B cell (primary cell): Measurements from ENCODE around the gene FHIT. TPM values are rescaled to one million over a fixed set of nuclear protein-coding genes. Genes with fewer than 3 reads are reported as not detected.

Experiments
- ATAC-seq: fragments of 200-7000 bp; cut with Tn5 transposase; one replicate; pipeline ENCODE4 v1.10.0; 2021; ENCODE audit warnings: low read depth, mild to moderate bottlenecking, moderate number of reproducible peaks, moderate library complexity
- CTCF ChIA-PET: fragments of 350-600 bp; sonication (Branson Sonifier 250); formaldehyde crosslinking; loops from one replicate; lab custom pipeline; 2021; ENCODE audit warnings: antibody characterized with exemption, inconsistent platforms; lab: Charles Lee
- POLR2A ChIA-PET: fragments of 350-600 bp; sonication (Branson Sonifier 250); formaldehyde crosslinking; loops from one replicate; lab custom pipeline; 2021; ENCODE audit warnings: antibody characterized with exemption; lab: Charles Lee
- DNase-seq: peaks from one replicate; pipeline ENCODE4 v3.0.0; 2013
- H2AFZ ChIP-seq: 2 replicates; pipeline ENCODE4 v1.6.1; 2012; ENCODE audit warnings: mild to moderate bottlenecking, low read depth, low read length; ENCODE audit not compliant: insufficient read depth, poor library complexity, severe bottlenecking
- H3K27ac ChIP-seq, 2 donors: 1 replicate in 1 of 2; 2 replicates in 1 of 2; pipeline ENCODE4 v1.5.1; 2012 to 2013; ENCODE audit warnings: low read length in 2 of 2, mild to moderate bottlenecking in 2 of 2, moderate library complexity in 1 of 2
- H3K27me3 ChIP-seq, 4 experiments: fragments of 200-600 bp in 1 of 4; sonication (generic) in 1 of 4; replicated peaks in 1 of 4; 1 replicate in 2 of 4; 2 replicates in 2 of 4; pipeline versions ENCODE4 v1.6.1 to v1.7.0; 2013 to 2016; ENCODE audit warnings: low read length in 3 of 4, mild to moderate bottlenecking in 2 of 4, mixed read lengths in 1 of 4, moderate library complexity in 1 of 4; ENCODE audit not compliant: insufficient read depth in 4 of 4, control insufficient read depth in 3 of 4; ENCODE audit errors: control extremely low read depth in 1 of 4
- H3K36me3 ChIP-seq, 2 experiments: replicated peaks in 1 of 2; 1 replicate in 1 of 2; 2 replicates in 1 of 2; pipeline versions ENCODE4 v1.6.1 to v1.7.1; 2013; ENCODE audit warnings: low read length in 1 of 2; ENCODE audit not compliant: insufficient read depth in 2 of 2, control insufficient read depth in 1 of 2; ENCODE audit errors: control extremely low read depth in 1 of 2, extremely low read depth in 1 of 2
- H3K4me1 ChIP-seq, 2 donors: fragments of 200-600 bp in 1 of 2; sonication (generic) in 1 of 2; 1 replicate in 1 of 2; 2 replicates in 1 of 2; pipeline versions ENCODE4 v1.5.1 to v1.6.1; 2013 to 2017; ENCODE audit warnings: low read length in 2 of 2; ENCODE audit not compliant: control insufficient read depth in 2 of 2, insufficient read depth in 2 of 2
- H3K4me2 ChIP-seq: replicated peaks from 2 replicates; pipeline ENCODE3; 2012; ENCODE audit warnings: mild to moderate bottlenecking, low read depth, low read length; ENCODE audit not compliant: poor library complexity, severe bottlenecking
- H3K4me3 ChIP-seq, 5 experiments: fragments of 200-600 bp in 1 of 5; sonication (generic) in 1 of 5; 1 replicate in 3 of 5; 2 replicates in 2 of 5; pipeline versions ENCODE4 v1.5.1 to v1.7.0; 2011 to 2016; ENCODE audit warnings: low read length in 4 of 5, mild to moderate bottlenecking in 4 of 5, low read depth in 2 of 5, control low read depth in 1 of 5, moderate library complexity in 1 of 5; ENCODE audit not compliant: insufficient read depth in 1 of 5; ENCODE audit errors: control extremely low read depth in 1 of 5, extremely low read depth in 1 of 5
- H3K79me2 ChIP-seq: fragments of 200-600 bp; sonication (generic); one replicate; pipeline ENCODE4 v1.6.0; 2016; ENCODE audit warnings: low read length; ENCODE audit not compliant: control insufficient read depth, insufficient read depth
- H3K9ac ChIP-seq: fragments of 200-600 bp; sonication (generic); 2 replicates; pipeline ENCODE4 v1.6.1; 2017; ENCODE audit warnings: mild to moderate bottlenecking, low read length, moderate library complexity
- H3K9me3 ChIP-seq, 3 donors: one replicate each; pipeline versions ENCODE4 v1.6.1 to v1.7.1; 2013; ENCODE audit warnings: low read length in 2 of 3; ENCODE audit not compliant: control insufficient read depth in 2 of 3, insufficient read depth in 1 of 3; ENCODE audit errors: control extremely low read depth in 1 of 3
- H4K20me1 ChIP-seq: 2 replicates; pipeline ENCODE4 v1.6.0; 2012; ENCODE audit warnings: mild to moderate bottlenecking, low read length; ENCODE audit not compliant: insufficient read depth, control insufficient read depth, poor library complexity, severe bottlenecking
- H3K27ac Mint-ChIP-seq: one replicate; pipeline ENCODE4 v1.8.0; 2021; ENCODE audit warnings: mixed read lengths
- H3K27me3 Mint-ChIP-seq: one replicate; pipeline ENCODE4 v1.8.0; 2021; ENCODE audit warnings: mixed read lengths
- H3K4me1 Mint-ChIP-seq: one replicate; pipeline ENCODE4 v1.8.0; 2021; ENCODE audit warnings: mixed read lengths
- H3K4me3 Mint-ChIP-seq: one replicate; pipeline ENCODE4 v1.8.0; 2021; ENCODE audit warnings: mixed read lengths
- H3K9me3 Mint-ChIP-seq: one replicate; pipeline ENCODE4 v1.8.0; 2022; ENCODE audit warnings: mixed read lengths; ENCODE audit not compliant: insufficient read depth
- CTCF ChIP-seq: fragments of 200-600 bp; IDR thresholded peaks from one replicate; pipeline ENCODE4 v1.8.0; 2022; ENCODE audit warnings: antibody characterized with exemption, mild to moderate bottlenecking
- EZH2 ChIP-seq: IDR thresholded peaks from 2 replicates; pipeline ENCODE4 v1.6.1; 2012; ENCODE audit warnings: borderline replicate concordance, low read depth, mild to moderate bottlenecking, moderate library complexity, low read length; ENCODE audit not compliant: insufficient read depth, poor library complexity, severe bottlenecking
- WGBS: methylation state at CpG from one replicate; pipeline ENCODE4 v1.1.5; 2013; ENCODE audit warnings: missing lambda C conversion rate; ENCODE audit not compliant: insufficient coverage; 5-methylcytosine and 5-hydroxymethylcytosine counted together
- intact Hi-C: fragments of 100-400 bp; cut with micrococcal nuclease; formaldehyde crosslinking; loops from one replicate; pipeline ENCODE4 v1.10.0; 2022
- polyA plus RNA-seq: library from polyadenylated mRNA; depleted of rRNA; stranded (reverse); fragments of >200 nt; gene quantifications from 2 replicates; pipeline ENCODE4 v1.2.3, GENCODE V29; 2012
- total RNA-seq, 2 donors: library from RNA; stranded (reverse); fragments of 120-200 nt in 1 of 2; gene quantifications; 1 replicate in 1 of 2; 2 replicates in 1 of 2; pipeline versions ENCODE4 v1.2.3 to v1.2.4, GENCODE V29; 2013 to 2022

FHIT gene
- total and polyA plus RNA-seq, 2 donors (not counting 1 experiment from before 2014, with no cell fraction given) = 1.7 to 7.8 TPM

GRCh38 chr3:60517134-60517533 lies 734.1 kb downstream of the FHIT start:
- intact Hi-C loops = no loop called here
- Mint-ChIP-seq H3K4me3 (no peak overlapping the region), H3K27me3 (no peaks in the 10 kb centered on the region), H3K27ac (no peak overlapping the region), H3K9me3 (no peaks in the 10 kb centered on the region), H3K4me1 (no peaks in the 10 kb centered on the region)
- WGBS = 100% methylated on average over 2 of the region's 3 CpGs
- Histone ChIP-seq H3K36me3 (no peaks in the 10 kb centered on the region), H3K9ac (no peak overlapping the region), H3K4me1 (no peaks in the 10 kb centered on the region), H3K4me2 (no peak overlapping the region), H3K27me3 (no peaks in the 10 kb centered on the region), H3K27ac (no peak overlapping the region), H2AFZ (no peak overlapping the region), H4K20me1 (no peaks in the 10 kb centered on the region), H3K4me3 (no peak overlapping the region), H3K79me2 (no peaks in the 10 kb centered on the region), H3K9me3 (peaks cover 0 to 1% (median 0%) of the 10 kb centered on the region in 3 donors)
- POLR2A ChIA-PET = no interaction called here
- TF ChIP-seq EZH2 (no peak), CTCF (no peak)
- DNase-seq (no peak), ATAC-seq (no peak)
- CTCF ChIA-PET = no interaction called here

- DNase-seq (no peak), ATAC-seq (no peak)
- H3K27me3 ChIP-seq = no peaks in the 10 kb centered on the region
- no peak overlapping the region for H3K27ac Mint-ChIP-seq
- peaks cover 0 to 1% (median 0%) of the 10 kb centered on the region in 3 donors for H3K9me3 ChIP-seq
- H3K79me2 ChIP-seq = no peaks in the 10 kb centered on the region
- ChIA-PET CTCF (no interaction called here), POLR2A (no interaction called here)
- no peak overlapping the region for H3K9ac ChIP-seq
- no peaks in the 10 kb centered on the region for H3K27me3 Mint-ChIP-seq
- H3K9me3 Mint-ChIP-seq = no peaks in the 10 kb centered on the region
- H3K27ac ChIP-seq = no peak overlapping the region
- H3K4me3 ChIP-seq = no peak overlapping the region
- H2AFZ ChIP-seq = no peak overlapping the region
- 86% methylated on average over 8 of the region's 8 CpGs for WGBS
- H3K4me1 Mint-ChIP-seq = no peaks in the 10 kb centered on the region
- intact Hi-C loops = no loop called here
- no peaks in the 10 kb centered on the region for H3K4me1 ChIP-seq
- no peak overlapping the region for H3K4me2 ChIP-seq
- no peaks in the 10 kb centered on the region for H4K20me1 ChIP-seq
- H3K4me3 Mint-ChIP-seq = no peak overlapping the region
- H3K36me3 ChIP-seq = no peaks in the 10 kb centered on the region
- TF ChIP-seq EZH2 = no peak
- no peak for TF ChIP-seq CTCF
Observed at GRCh38 chr3:60514866-60515265, 736.4 kb downstream of the FHIT start.
